NCI-H526 (cell line): Measurements from ENCODE around the gene CTCFL.

Source experiments
- DNase-seq, 2 experiments: peaks; one replicate each; lab custom pipeline; 2025; lab: John Stamatoyannopoulos, UW

Gene CTCFL

GRCh38 chr20:57465943-57466342 is 59.0 kb downstream of the CTCFL start:
- DNase-seq = peak in 1 of 2 experiments; percentile 90

GRCh38 chr20:57465486-57465885 is 59.5 kb downstream of the CTCFL start:
- DNase-seq = no peak

GRCh38 chr20:57464642-57465211 is 60.2 kb downstream of the CTCFL start:
- DNase-seq = peak; percentile 69 to 75

GRCh38 chr20:57462781-57463180 is 62.2 kb downstream of the CTCFL start:
- no peak for DNase-seq

GRCh38 chr20:57461726-57462125 is 63.2 kb downstream of the CTCFL start:
- no peak for DNase-seq

- no peak for DNase-seq
Measured at GRCh38 chr20:57460781-57461465, 64.0 kb downstream of the CTCFL start.

GRCh38 chr20:57459897-57460296 is 65.0 kb downstream of the CTCFL start:
- no peak for DNase-seq

- no peak for DNase-seq
Measured at GRCh38 chr20:57459278-57459677, 65.7 kb downstream of the CTCFL start.

- DNase-seq = no peak
Measured at GRCh38 chr20:57458400-57459160, 66.4 kb downstream of the CTCFL start.

- DNase-seq = no peak
Measured at GRCh38 chr20:57457243-57458095, 67.5 kb downstream of the CTCFL start.

GRCh38 chr20:57456116-57456515 is 68.8 kb downstream of the CTCFL start:
- no peak for DNase-seq

- DNase-seq = no peak
Measured at GRCh38 chr20:57455386-57455785, 69.6 kb downstream of the CTCFL start.

- no peak for DNase-seq
Measured at GRCh38 chr20:57451795-57452661, 72.9 kb downstream of the CTCFL start.

GRCh38 chr20:57451431-57451794 is 73.5 kb downstream of the CTCFL start:
- no peak for DNase-seq

GRCh38 chr20:57450931-57451330 is 74.0 kb downstream of the CTCFL start:
- DNase-seq = no peak

GRCh38 chr20:57450419-57450818 is 74.5 kb downstream of the CTCFL start:
- peak; percentile 72 to 93 for DNase-seq

GRCh38 chr20:57449398-57450354 is 75.3 kb downstream of the CTCFL start:
- DNase-seq = no peak

- no peak for DNase-seq
Measured at GRCh38 chr20:57448764-57449354, 76.1 kb downstream of the CTCFL start.
